Thyroid gland (tissue), 4 donors: ENCODE data around the gene DUSP7. TPM values are rescaled to one million over a fixed set of nuclear protein-coding genes. Genes with fewer than 3 reads are reported as not detected.

Source experiments
- DNase-seq, 2 donors: peaks; one replicate each; pipeline ENCODE4 v3.0.0-alpha.2; 2019
- H3K27ac ChIP-seq, 3 donors: fragments of 200-600 bp; sonication (generic); 1 replicate in 2 of 3; 2 replicates in 1 of 3; pipeline ENCODE4 v1.5.1; 2016 to 2019; ENCODE audit warnings: mild to moderate bottlenecking in 1 of 3, moderate library complexity in 1 of 3
- H3K27me3 ChIP-seq: fragments of 200-600 bp; sonication (generic); one replicate; pipeline ENCODE4 v1.5.1; 2019
- H3K36me3 ChIP-seq, 2 donors: fragments of 200-600 bp; sonication (generic); one replicate each; pipeline ENCODE4 v1.5.1; 2016 to 2019
- H3K4me1 ChIP-seq, 2 donors: fragments of 200-600 bp; sonication (generic); one replicate each; pipeline ENCODE4 v1.5.1; 2017 to 2019
- H3K4me3 ChIP-seq, 3 donors: fragments of 200-600 bp; sonication (generic); replicated peaks in 1 of 3; 1 replicate in 2 of 3; 2 replicates in 1 of 3; pipeline ENCODE4 v1.5.1; 2016; ENCODE audit warnings: mild to moderate bottlenecking in 1 of 3
- H3K9me3 ChIP-seq: fragments of 200-600 bp; sonication (generic); one replicate; pipeline ENCODE4 v1.5.1; 2017
- POLR2A ChIP-seq, 2 donors: fragments of 450-650 bp; IDR thresholded peaks; one replicate each; pipeline ENCODE4 v1.6.1; 2017; ENCODE audit warnings: antibody characterized with exemption in 2 of 2, mild to moderate bottlenecking in 2 of 2, moderate library complexity in 1 of 2
- WGBS, 2 donors: methylation state at CpG; one replicate each; pipeline ENCODE4 v1.1.5; 2017; 5-methylcytosine and 5-hydroxymethylcytosine counted together
- intact Hi-C: fragments of 100-400 bp; cut with DNase I; formaldehyde crosslinking; loops from one replicate; pipeline ENCODE4 v1.15.1; 2023
- total RNA-seq, 4 donors: library from RNA; depleted of rRNA; stranded (reverse); fragments of >200 nt; gene quantifications; one replicate each; pipeline ENCODE4 v1.2.3, GENCODE V29; 2016
- TF ChIP-seq, protein P1 (sequence below), 6 experiments: fragments of 200-600 bp in 3 of 6; fragments of 450-650 bp in 3 of 6; sonication (generic) in 3 of 6; IDR thresholded peaks; one replicate each; pipeline ENCODE4 v1.5.1; 2016 to 2019; ENCODE audit warnings: antibody characterized with exemption in 6 of 6, mild to moderate bottlenecking in 2 of 6, inconsistent platforms in 1 of 6, moderate library complexity in 1 of 6

The DUSP7 gene
- total RNA-seq, 4 donors from 2014 or later, result 6.9 to 10.6 (median 10.4) TPM

DNA sequence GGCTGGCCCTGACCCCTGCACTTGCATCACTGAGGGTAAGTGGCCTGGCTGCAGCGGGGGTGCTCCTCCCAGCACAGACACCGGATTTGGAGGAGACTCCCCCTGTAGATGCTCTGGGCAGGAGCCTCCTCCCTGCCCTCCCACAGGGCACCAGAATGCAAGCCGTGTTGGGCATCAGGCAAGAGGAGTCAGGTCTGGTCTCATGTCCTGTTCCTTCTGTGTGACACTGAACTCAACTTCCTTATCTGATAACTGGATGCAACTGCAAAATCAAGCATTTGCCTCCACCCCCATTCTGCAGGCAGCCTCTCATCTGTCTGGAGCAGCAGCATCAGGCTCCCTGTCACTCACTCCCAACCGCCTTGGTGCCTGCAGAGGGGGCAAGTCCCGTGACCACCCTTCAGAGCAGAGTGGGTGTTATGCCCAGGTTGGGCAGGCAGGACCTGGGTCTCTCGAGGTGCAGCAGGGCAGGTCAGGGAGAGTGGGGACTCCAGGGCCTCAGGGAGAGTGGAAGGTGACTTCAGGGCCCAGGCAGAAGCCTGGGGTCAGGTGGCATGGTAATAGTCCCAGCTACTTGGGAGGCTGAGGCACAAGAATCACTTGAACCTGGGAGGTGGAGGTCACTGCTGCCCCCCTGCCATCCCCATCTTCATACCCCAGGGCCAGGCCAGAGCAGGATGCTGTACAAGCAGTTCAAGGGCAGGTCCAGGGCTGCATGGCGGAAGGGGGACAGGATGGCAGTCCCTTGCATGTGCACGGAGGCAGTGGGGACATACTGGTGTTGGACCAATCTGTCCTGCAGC, 50.2 kb downstream of the DUSP7 start:
- Histone ChIP-seq H3K27me3 (no peaks in the 10 kb centered on the region), H3K27ac (no peak overlapping the region), H3K4me1 (peaks cover 6 to 22% of the 10 kb centered on the region in 2 donors), H3K36me3 (no peaks in the 10 kb centered on the region), H3K9me3 (no peaks in the 10 kb centered on the region), H3K4me3 (no peak overlapping the region)
- no peak for DNase-seq
- WGBS, 2 donors, result 55 to 56% methylated on average over 4 to 8 of the region's 8 CpGs
- TF ChIP-seq POLR2A (IDR thresholded peaks at IDR 0.05), result no peak
- TF ChIP-seq, protein P1, sequence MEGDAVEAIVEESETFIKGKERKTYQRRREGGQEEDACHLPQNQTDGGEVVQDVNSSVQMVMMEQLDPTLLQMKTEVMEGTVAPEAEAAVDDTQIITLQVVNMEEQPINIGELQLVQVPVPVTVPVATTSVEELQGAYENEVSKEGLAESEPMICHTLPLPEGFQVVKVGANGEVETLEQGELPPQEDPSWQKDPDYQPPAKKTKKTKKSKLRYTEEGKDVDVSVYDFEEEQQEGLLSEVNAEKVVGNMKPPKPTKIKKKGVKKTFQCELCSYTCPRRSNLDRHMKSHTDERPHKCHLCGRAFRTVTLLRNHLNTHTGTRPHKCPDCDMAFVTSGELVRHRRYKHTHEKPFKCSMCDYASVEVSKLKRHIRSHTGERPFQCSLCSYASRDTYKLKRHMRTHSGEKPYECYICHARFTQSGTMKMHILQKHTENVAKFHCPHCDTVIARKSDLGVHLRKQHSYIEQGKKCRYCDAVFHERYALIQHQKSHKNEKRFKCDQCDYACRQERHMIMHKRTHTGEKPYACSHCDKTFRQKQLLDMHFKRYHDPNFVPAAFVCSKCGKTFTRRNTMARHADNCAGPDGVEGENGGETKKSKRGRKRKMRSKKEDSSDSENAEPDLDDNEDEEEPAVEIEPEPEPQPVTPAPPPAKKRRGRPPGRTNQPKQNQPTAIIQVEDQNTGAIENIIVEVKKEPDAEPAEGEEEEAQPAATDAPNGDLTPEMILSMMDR (IDR thresholded peaks at IDR 0.05), result no peak
- intact Hi-C loops, result no loop called here

- H3K4me3 ChIP-seq, result no peak overlapping the region
- TF ChIP-seq, protein P1 (IDR thresholded peaks at IDR 0.05), result no peak
- no peak for TF ChIP-seq POLR2A (IDR thresholded peaks at IDR 0.05)
- intact Hi-C loops, result no loop called here
Observed at GRCh38 chr3:52005571-52005986, 50.8 kb downstream of the DUSP7 start.

DNA sequence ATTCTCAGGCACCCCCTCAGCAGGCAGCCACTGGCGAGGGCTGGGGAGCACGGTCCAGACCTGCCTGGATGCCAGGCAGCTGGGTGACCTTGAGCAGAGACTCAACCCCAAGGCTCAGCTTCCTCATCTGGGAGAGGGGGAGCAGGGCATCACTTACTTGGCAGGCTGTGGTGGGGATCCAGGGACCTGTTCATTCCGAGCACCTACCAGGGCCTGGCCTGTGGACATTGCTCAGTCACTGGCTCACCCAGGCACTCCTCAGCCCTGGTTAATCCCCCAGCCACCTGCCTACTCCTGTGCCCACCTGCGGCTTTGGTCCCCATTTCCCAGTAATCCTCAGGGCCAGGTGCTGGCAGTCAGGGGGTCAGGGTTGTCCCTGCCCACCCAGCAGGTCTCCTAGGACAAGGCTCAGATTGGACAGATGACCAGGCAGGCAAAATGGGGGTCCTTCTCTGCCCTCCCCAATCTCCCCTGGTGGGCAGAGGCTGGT, 51.4 kb downstream of the DUSP7 start:
- 85 to 88% methylated on average over 4 of the region's 4 CpGs for WGBS, 2 donors
- no peaks in the 10 kb centered on the region for H3K27me3 ChIP-seq
- no peak for DNase-seq
- no peak overlapping the region for H3K4me3 ChIP-seq
- no peak for TF ChIP-seq POLR2A (IDR thresholded peaks at IDR 0.05)
- TF ChIP-seq, protein P1 (IDR thresholded peaks at IDR 0.05), result no peak
- H3K36me3 ChIP-seq, result no peaks in the 10 kb centered on the region
- intact Hi-C loops, result loop anchor here (5.0 kb wide), 1 partner anchor 57 kb away; no protein-coding TSS in a partner anchor
- peaks cover 6 to 22% of the 10 kb centered on the region in 2 donors for H3K4me1 ChIP-seq
- peak overlapping the region in 1 of 3 donors; percentile 47 for H3K27ac ChIP-seq
- H3K9me3 ChIP-seq, result no peaks in the 10 kb centered on the region

More at GRCh38 chr3:52005571-52005986, 50.8 kb downstream of the DUSP7 start:
- DNase-seq, result peak; percentile 58 to 79
- 8 to 17% methylated on average over 13 to 14 of the region's 15 CpGs for WGBS, 2 donors
- Histone ChIP-seq H3K27ac (peak overlapping the region in 1 of 3 donors; percentile 47), H3K4me1 (peaks cover 6 to 22% of the 10 kb centered on the region in 2 donors), H3K36me3 (no peaks in the 10 kb centered on the region), H3K27me3 (no peaks in the 10 kb centered on the region), H3K9me3 (no peaks in the 10 kb centered on the region)

DNA sequence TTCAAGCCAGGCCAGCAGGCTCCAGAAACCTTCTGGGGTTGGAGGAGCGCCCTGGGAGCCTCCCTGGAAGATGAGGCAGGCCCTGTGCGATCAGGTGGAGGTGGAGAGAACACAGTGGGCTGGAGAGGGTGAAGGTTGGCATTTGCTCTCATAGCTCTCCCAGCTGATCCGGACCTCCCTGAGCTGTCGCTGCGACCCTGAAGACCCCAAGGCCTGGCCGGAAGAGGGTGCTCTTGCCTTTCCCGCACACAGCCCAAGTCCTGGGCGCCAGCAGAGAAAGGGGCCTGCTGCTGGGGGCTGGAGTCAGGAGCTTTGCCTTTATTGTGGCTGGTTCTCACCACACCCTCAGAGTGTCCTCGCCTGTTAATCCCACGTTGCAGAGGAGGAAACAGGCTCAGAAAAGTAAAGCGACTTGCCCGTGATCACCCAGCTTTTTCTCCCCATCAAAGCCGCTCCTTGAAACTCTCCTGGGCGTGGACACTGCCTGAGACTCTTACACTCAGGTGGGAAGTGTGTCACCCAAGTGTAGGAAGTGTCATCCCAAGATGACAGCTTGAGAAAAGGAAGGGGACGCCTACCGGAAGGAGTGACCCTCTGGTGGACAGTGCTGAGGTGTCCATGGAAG, 52.1 kb downstream of the DUSP7 start:
- Histone ChIP-seq H3K9me3 (no peaks in the 10 kb centered on the region), H3K36me3 (no peaks in the 10 kb centered on the region), H3K4me1 (peaks cover 6 to 22% of the 10 kb centered on the region in 2 donors), H3K27ac (no peak overlapping the region), H3K4me3 (no peak overlapping the region), H3K27me3 (no peaks in the 10 kb centered on the region)
- WGBS, 2 donors, result 62 to 71% methylated on average over 13 to 16 of the region's 16 CpGs
- TF ChIP-seq, protein P1 (IDR thresholded peaks at IDR 0.05), result peak in 1 of 6 experiments; percentile 26
- no peak for TF ChIP-seq POLR2A (IDR thresholded peaks at IDR 0.05)
- intact Hi-C loops, result loop anchor here (5.0 kb wide), 1 partner anchor 58 kb away; no protein-coding TSS in a partner anchor
- no peak for DNase-seq
